ENCODE data around the gene INPP5A.

INPP5A gene

GRCh38 chr10:132521041-132521465 lies 16.5 kb upstream of the INPP5A start:
- no peak overlapping the region for H2BK5ac ChIP-seq (ENCODE audit: low read length)
- no peak overlapping the region for H3K56ac ChIP-seq (ENCODE audit: low read length)
- peaks cover 8% of the 10 kb centered on the region for H3K4me1 ChIP-seq (ENCODE audit: control insufficient read depth, low read depth, low read length)
- H3K79me2 ChIP-seq (ENCODE audit: control insufficient read depth, insufficient read depth, low read length), result no peaks in the 10 kb centered on the region
- H3K27ac ChIP-seq (ENCODE audit: low read depth, low read length), result no peak overlapping the region
- no peak overlapping the region for H3K23ac ChIP-seq (ENCODE audit: low read length)
- no peak for DNase-seq
- WGBS (ENCODE audit: extremely low coverage, insufficient coverage, low lambda C conversion rate), result no CpG with 5 or more reads among the region's 14 CpGs
- H3K4me3 ChIP-seq (ENCODE audit: low read length), result no peak overlapping the region
- H2BK120ac ChIP-seq (ENCODE audit: low read depth, low read length), result no peak overlapping the region
- H3K4me2 ChIP-seq (ENCODE audit: low read length), result no peak overlapping the region
- no peak overlapping the region for H3K4ac ChIP-seq (ENCODE audit: low read depth, low read length)
- no peak overlapping the region for H4K5ac ChIP-seq (ENCODE audit: low read length)
- H3K18ac ChIP-seq (ENCODE audit: low read length), result no peak overlapping the region
- no peak overlapping the region for H2AK5ac ChIP-seq (ENCODE audit: low read length)
- H3K36me3 ChIP-seq (ENCODE audit: control insufficient read depth, insufficient read depth, low read length), result no peaks in the 10 kb centered on the region
- no peaks in the 10 kb centered on the region for H3K27me3 ChIP-seq (ENCODE audit: insufficient read depth, low read length, poor library complexity)
- H3K79me1 ChIP-seq (ENCODE audit: low read length), result no peaks in the 10 kb centered on the region
- H3K9ac ChIP-seq (ENCODE audit: low read length), result no peak overlapping the region
- H2BK15ac ChIP-seq (replicated peaks; ENCODE audit: low read depth), result no peak overlapping the region
- H4K8ac ChIP-seq (ENCODE audit: low read depth, low read length), result no peak overlapping the region

- Histone ChIP-seq H3K23ac (ENCODE audit: low read length) (no peak overlapping the region), H3K79me1 (ENCODE audit: low read length) (no peaks in the 10 kb centered on the region), H3K18ac (ENCODE audit: low read length) (no peak overlapping the region), H3K56ac (ENCODE audit: low read length) (no peak overlapping the region), H3K27me3 (ENCODE audit: insufficient read depth, low read length, poor library complexity) (no peaks in the 10 kb centered on the region), H2BK5ac (ENCODE audit: low read length) (no peak overlapping the region), H3K27ac (ENCODE audit: low read depth, low read length) (no peak overlapping the region), H3K79me2 (ENCODE audit: control insufficient read depth, insufficient read depth, low read length) (no peaks in the 10 kb centered on the region), H4K5ac (ENCODE audit: low read length) (no peak overlapping the region), H3K4ac (ENCODE audit: low read depth, low read length) (no peak overlapping the region), H3K4me1 (ENCODE audit: control insufficient read depth, low read depth, low read length) (peaks cover 5% of the 10 kb centered on the region), H2AK5ac (ENCODE audit: low read length) (no peak overlapping the region), H2BK15ac (replicated peaks; ENCODE audit: low read depth) (no peak overlapping the region), H3K4me3 (ENCODE audit: low read length) (no peak overlapping the region), H4K8ac (ENCODE audit: low read depth, low read length) (no peak overlapping the region), H3K9ac (ENCODE audit: low read length) (no peak overlapping the region), H3K36me3 (ENCODE audit: control insufficient read depth, insufficient read depth, low read length) (no peaks in the 10 kb centered on the region), H3K4me2 (ENCODE audit: low read length) (no peak overlapping the region), H2BK120ac (ENCODE audit: low read depth, low read length) (no peak overlapping the region)
- WGBS (ENCODE audit: extremely low coverage, insufficient coverage, low lambda C conversion rate), result no CpG with 5 or more reads among the region's 19 CpGs
- DNase-seq, result no peak
Observed at GRCh38 chr10:132521466-132522102, 16.0 kb upstream of the INPP5A start.

- no peaks in the 10 kb centered on the region for H3K79me2 ChIP-seq (ENCODE audit: control insufficient read depth, insufficient read depth, low read length)
Observed at GRCh38 chr10:132522521-132523411, 14.8 kb upstream of the INPP5A start.

GRCh38 chr10:132523561-132524442 lies 13.8 kb upstream of the INPP5A start:
- no peak overlapping the region for H3K9ac ChIP-seq (ENCODE audit: low read length)
- H3K79me1 ChIP-seq (ENCODE audit: low read length), result no peaks in the 10 kb centered on the region
- H4K5ac ChIP-seq (ENCODE audit: low read length), result no peak overlapping the region
- no peak for DNase-seq
- no peak overlapping the region for H3K23ac ChIP-seq (ENCODE audit: low read length)
- no peaks in the 10 kb centered on the region for H3K27me3 ChIP-seq (ENCODE audit: insufficient read depth, low read length, poor library complexity)
- H3K4ac ChIP-seq (ENCODE audit: low read depth, low read length), result no peak overlapping the region
- H4K8ac ChIP-seq (ENCODE audit: low read depth, low read length), result no peak overlapping the region
- H3K4me1 ChIP-seq (ENCODE audit: control insufficient read depth, low read depth, low read length), result peaks cover 2% of the 10 kb centered on the region
- H3K18ac ChIP-seq (ENCODE audit: low read length), result no peak overlapping the region
- H3K4me3 ChIP-seq (ENCODE audit: low read length), result no peak overlapping the region
- H3K4me2 ChIP-seq (ENCODE audit: low read length), result no peak overlapping the region
- WGBS (ENCODE audit: extremely low coverage, insufficient coverage, low lambda C conversion rate), result no CpG with 5 or more reads among the region's 15 CpGs
- H2BK5ac ChIP-seq (ENCODE audit: low read length), result no peak overlapping the region
- no peak overlapping the region for H2BK15ac ChIP-seq (replicated peaks; ENCODE audit: low read depth)
- H2AK5ac ChIP-seq (ENCODE audit: low read length), result no peak overlapping the region
- H2BK120ac ChIP-seq (ENCODE audit: low read depth, low read length), result no peak overlapping the region
- H3K79me2 ChIP-seq (ENCODE audit: control insufficient read depth, insufficient read depth, low read length), result no peaks in the 10 kb centered on the region
- H3K27ac ChIP-seq (ENCODE audit: low read depth, low read length), result no peak overlapping the region
- H3K36me3 ChIP-seq (ENCODE audit: control insufficient read depth, insufficient read depth, low read length), result no peaks in the 10 kb centered on the region
- H3K56ac ChIP-seq (ENCODE audit: low read length), result no peak overlapping the region

More at GRCh38 chr10:132522521-132523411, 14.8 kb upstream of the INPP5A start:
- Histone ChIP-seq H3K56ac (ENCODE audit: low read length) (no peak overlapping the region), H3K79me1 (ENCODE audit: low read length) (no peaks in the 10 kb centered on the region), H2BK120ac (ENCODE audit: low read depth, low read length) (no peak overlapping the region), H4K5ac (ENCODE audit: low read length) (no peak overlapping the region), H3K9ac (ENCODE audit: low read length) (no peak overlapping the region), H2AK5ac (ENCODE audit: low read length) (no peak overlapping the region), H4K8ac (ENCODE audit: low read depth, low read length) (no peak overlapping the region), H3K36me3 (ENCODE audit: control insufficient read depth, insufficient read depth, low read length) (no peaks in the 10 kb centered on the region), H3K18ac (ENCODE audit: low read length) (no peak overlapping the region), H3K27ac (ENCODE audit: low read depth, low read length) (no peak overlapping the region), H3K4me1 (ENCODE audit: control insufficient read depth, low read depth, low read length) (peaks cover 2% of the 10 kb centered on the region), H2BK15ac (replicated peaks; ENCODE audit: low read depth) (no peak overlapping the region), H2BK5ac (ENCODE audit: low read length) (no peak overlapping the region), H3K4me2 (ENCODE audit: low read length) (no peak overlapping the region), H3K4me3 (ENCODE audit: low read length) (no peak overlapping the region), H3K27me3 (ENCODE audit: insufficient read depth, low read length, poor library complexity) (no peaks in the 10 kb centered on the region), H3K23ac (ENCODE audit: low read length) (no peak overlapping the region), H3K4ac (ENCODE audit: low read depth, low read length) (no peak overlapping the region)
- no peak for DNase-seq
- WGBS (ENCODE audit: extremely low coverage, insufficient coverage, low lambda C conversion rate), result no CpG with 5 or more reads among the region's 14 CpGs

GRCh38 chr10:132524443-132525285 lies 12.9 kb upstream of the INPP5A start:
- H3K79me1 ChIP-seq (ENCODE audit: low read length), result no peaks in the 10 kb centered on the region
- no peak overlapping the region for H3K23ac ChIP-seq (ENCODE audit: low read length)
- H3K9ac ChIP-seq (ENCODE audit: low read length), result no peak overlapping the region
- no peak overlapping the region for H3K4me3 ChIP-seq (ENCODE audit: low read length)
- H3K4me1 ChIP-seq (ENCODE audit: control insufficient read depth, low read depth, low read length), result no peaks in the 10 kb centered on the region
- H3K27ac ChIP-seq (ENCODE audit: low read depth, low read length), result no peak overlapping the region
- no peak overlapping the region for H4K8ac ChIP-seq (ENCODE audit: low read depth, low read length)
- H2BK120ac ChIP-seq (ENCODE audit: low read depth, low read length), result no peak overlapping the region
- H3K79me2 ChIP-seq (ENCODE audit: control insufficient read depth, insufficient read depth, low read length), result no peaks in the 10 kb centered on the region
- H4K5ac ChIP-seq (ENCODE audit: low read length), result no peak overlapping the region
- H3K36me3 ChIP-seq (ENCODE audit: control insufficient read depth, insufficient read depth, low read length), result no peaks in the 10 kb centered on the region
- WGBS (ENCODE audit: extremely low coverage, insufficient coverage, low lambda C conversion rate), result no CpG with 5 or more reads among the region's 23 CpGs
- H3K56ac ChIP-seq (ENCODE audit: low read length), result no peak overlapping the region
- no peak overlapping the region for H3K4ac ChIP-seq (ENCODE audit: low read depth, low read length)
- H2BK5ac ChIP-seq (ENCODE audit: low read length), result no peak overlapping the region
- H3K27me3 ChIP-seq (ENCODE audit: insufficient read depth, low read length, poor library complexity), result no peaks in the 10 kb centered on the region
- H3K18ac ChIP-seq (ENCODE audit: low read length), result no peak overlapping the region
- no peak overlapping the region for H3K4me2 ChIP-seq (ENCODE audit: low read length)
- no peak overlapping the region for H2AK5ac ChIP-seq (ENCODE audit: low read length)
- no peak overlapping the region for H2BK15ac ChIP-seq (replicated peaks; ENCODE audit: low read depth)
- no peak for DNase-seq

Data from mesendoderm (in vitro differentiated cells).